Gastrocnemius medialis (tissue), 4 donors: ENCODE measurements around the gene TEX36. TPM values are rescaled to one million over a fixed set of nuclear protein-coding genes. Genes with fewer than 3 reads are reported as not detected.
"Not testable (repeated sequence)": the region's sequence is repeated elsewhere in the genome, so short reads cannot be mapped to it uniquely, and the experiment has no call there.

Experiments
- ATAC-seq, 2 donors: fragments of 150-250 bp; one replicate each; pipeline ENCODE4 v1.9.1; 2016
- DNase-seq, 2 donors: peaks; one replicate each; pipeline ENCODE4 v3.0.0-alpha.2; 2019
- H3K27ac ChIP-seq, 4 donors: fragments of 200-600 bp; sonication (generic); 1 replicate in 1 of 4; 2 replicates in 3 of 4; pipeline ENCODE4 v1.5.1; 2016 to 2018; ENCODE audit warnings: mild to moderate bottlenecking in 2 of 4, moderate library complexity in 1 of 4
- H3K27me3 ChIP-seq, 3 donors: fragments of 200-600 bp; sonication (generic) in 2 of 3; 1 replicate in 1 of 3; 2 replicates in 2 of 3; pipeline versions ENCODE4 v1.5.1 to v1.6.0; 2016 to 2019; ENCODE audit warnings: mild to moderate bottlenecking in 1 of 3, moderate library complexity in 1 of 3
- H3K36me3 ChIP-seq, 2 donors: fragments of 200-600 bp; sonication (generic) in 1 of 2; one replicate each; pipeline ENCODE4 v1.5.1; 2017 to 2018
- H3K4me1 ChIP-seq, 2 donors: fragments of 200-600 bp; sonication (generic) in 1 of 2; one replicate each; pipeline ENCODE4 v1.5.1; 2016 to 2017; ENCODE audit warnings: mild to moderate bottlenecking in 2 of 2
- H3K4me3 ChIP-seq, 4 donors: fragments of 200-600 bp; sonication (generic) in 3 of 4; 1 replicate in 1 of 4; 2 replicates in 3 of 4; pipeline ENCODE4 v1.5.1; 2016 to 2019; ENCODE audit warnings: mild to moderate bottlenecking in 2 of 4
- H3K9me3 ChIP-seq, 3 donors: fragments of 200-600 bp; sonication (generic) in 2 of 3; 1 replicate in 1 of 3; 2 replicates in 2 of 3; pipeline ENCODE4 v1.5.1; 2016 to 2019
- CTCF ChIP-seq, 5 experiments: fragments of 450-650 bp in 3 of 5; fragments of 200-600 bp in 2 of 5; sonication (generic) in 2 of 5; IDR thresholded peaks in 4 of 5; conservative IDR thresholded peaks in 1 of 5; 1 replicate in 4 of 5; 2 replicates in 1 of 5; pipeline ENCODE4 v1.5.1; 2016 to 2019; ENCODE audit warnings: antibody characterized with exemption in 5 of 5, mild to moderate bottlenecking in 3 of 5, moderate library complexity in 3 of 5
- POLR2A ChIP-seq, 2 donors: fragments of 450-650 bp; IDR thresholded peaks; one replicate each; pipeline ENCODE4 v1.6.1; 2017; ENCODE audit warnings: antibody characterized with exemption in 2 of 2, mild to moderate bottlenecking in 2 of 2, moderate library complexity in 2 of 2
- in situ Hi-C, 4 donors: fragments of 200-750 bp; cut with MboI; loops; one replicate each; pipeline versions ENCODE4 v1.15.0 to v1.8.0; 2017; ENCODE audit warnings: low sequenced_read_pairs in 4 of 4
- intact Hi-C: fragments of 100-400 bp; cut with DNase I; formaldehyde crosslinking; loops from one replicate; pipeline ENCODE4 v1.15.1; 2023; ENCODE audit warnings: low total_unique reads
- total RNA-seq, 4 donors: library from RNA; depleted of rRNA; stranded (reverse); fragments of >200 nt; gene quantifications; one replicate each; pipeline versions ENCODE4 v1.1.0 to v1.2.3, GENCODE V29; 2016

Gene TEX36
- total RNA-seq, 4 donors from 2014 or later: not detected

GRCh38 chr10:125656523-125656922 is 26.4 kb downstream of the TEX36 start:
- ATAC-seq: no peak
- in situ Hi-C loops: no loop called here
- H3K27me3 ChIP-seq: no peaks in the 10 kb centered on the region

GRCh38 chr10:125653113-125653512 is 29.9 kb downstream of the TEX36 start:
- H3K36me3 ChIP-seq, H3K4me3 ChIP-seq, H3K4me1 ChIP-seq, ATAC-seq, H3K9me3 ChIP-seq, in situ Hi-C loops, H3K27me3 ChIP-seq, H3K27ac ChIP-seq, DNase-seq, intact Hi-C loops: not testable (repeated sequence)

More at GRCh38 chr10:125656523-125656922, 26.4 kb downstream of the TEX36 start:
- Histone ChIP-seq H3K4me1 (no peaks in the 10 kb centered on the region), H3K27ac (no peak overlapping the region), H3K9me3 (no peaks in the 10 kb centered on the region), H3K36me3 (no peaks in the 10 kb centered on the region), H3K4me3 (no peak overlapping the region)
- DNase-seq: no peak
- intact Hi-C loops: no loop called here
- TF ChIP-seq POLR2A (IDR thresholded peaks at IDR 0.05) (no peak), CTCF (IDR thresholded peaks at IDR 0.05 in 4 of 5, conservative IDR thresholded peaks at IDR 0.05 in 1 of 5) (no peak)

GRCh38 chr10:125646311-125646710 is 36.7 kb downstream of the TEX36 start:
- Histone ChIP-seq H3K9me3 (no peaks in the 10 kb centered on the region), H3K27ac (no peak overlapping the region), H3K27me3 (no peaks in the 10 kb centered on the region), H3K4me1 (no peaks in the 10 kb centered on the region), H3K36me3 (no peaks in the 10 kb centered on the region), H3K4me3 (no peak overlapping the region)
- DNase-seq: no peak
- ATAC-seq: no peak
- TF ChIP-seq POLR2A (IDR thresholded peaks at IDR 0.05): no peak
- TF ChIP-seq CTCF (IDR thresholded peaks at IDR 0.05 in 4 of 5, conservative IDR thresholded peaks at IDR 0.05 in 1 of 5): no peak
- in situ Hi-C loops (no loop called here), intact Hi-C loops (no loop called here)

GRCh38 chr10:125641398-125641797 is 41.6 kb downstream of the TEX36 start:
- intact Hi-C loops: no loop called here
- Histone ChIP-seq H3K27me3 (peaks cover 6 to 8% (median 6%) of the 10 kb centered on the region in 3 donors), H3K4me3 (no peak overlapping the region), H3K9me3 (no peaks in the 10 kb centered on the region), H3K36me3 (no peaks in the 10 kb centered on the region), H3K4me1 (no peaks in the 10 kb centered on the region), H3K27ac (no peak overlapping the region)
- TF ChIP-seq POLR2A (IDR thresholded peaks at IDR 0.05) (no peak), CTCF (IDR thresholded peaks at IDR 0.05 in 4 of 5, conservative IDR thresholded peaks at IDR 0.05 in 1 of 5) (no peak)
- no peak for ATAC-seq
- no peak for DNase-seq
- in situ Hi-C loops: no loop called here

- intact Hi-C loops (no loop called here), in situ Hi-C loops (no loop called here)
- DNase-seq (no peak), ATAC-seq (no peak)
- Histone ChIP-seq H3K4me1 (no peaks in the 10 kb centered on the region), H3K36me3 (no peaks in the 10 kb centered on the region), H3K9me3 (no peaks in the 10 kb centered on the region), H3K27me3 (peaks cover 6 to 8% (median 6%) of the 10 kb centered on the region in 3 donors), H3K4me3 (no peak overlapping the region), H3K27ac (no peak overlapping the region)
- TF ChIP-seq POLR2A (IDR thresholded peaks at IDR 0.05) (no peak), CTCF (IDR thresholded peaks at IDR 0.05 in 4 of 5, conservative IDR thresholded peaks at IDR 0.05 in 1 of 5) (no peak)
Observed at GRCh38 chr10:125640653-125641052, 42.3 kb downstream of the TEX36 start.
